ENCODE measurements around the gene ROR2.

ROR2 gene

GRCh38 chr9:91725651-91726050 lies 224.4 kb downstream of the ROR2 start:
- Histone ChIP-seq H3K27me3 (ENCODE audit: control insufficient read depth, insufficient read depth, low read length) (no peaks in the 10 kb centered on the region), H3K4me1 (ENCODE audit: control insufficient read depth, insufficient read depth, low read length) (no peaks in the 10 kb centered on the region), H3K9ac (ENCODE audit: low read length) (no peak overlapping the region), H3K36me3 (ENCODE audit: control insufficient read depth, insufficient read depth, low read length) (no peaks in the 10 kb centered on the region), H3K4me3 (ENCODE audit: low read length) (no peak overlapping the region), H3K9me3 (ENCODE audit: control insufficient read depth, low read length) (no peaks in the 10 kb centered on the region)

GRCh38 chr9:91724609-91725505 lies 225.2 kb downstream of the ROR2 start:
- Histone ChIP-seq H3K4me3 (ENCODE audit: low read length) (no peak overlapping the region), H3K27me3 (ENCODE audit: control insufficient read depth, insufficient read depth, low read length) (no peaks in the 10 kb centered on the region), H3K9ac (ENCODE audit: low read length) (no peak overlapping the region), H3K36me3 (ENCODE audit: control insufficient read depth, insufficient read depth, low read length) (no peaks in the 10 kb centered on the region), H3K4me1 (ENCODE audit: control insufficient read depth, insufficient read depth, low read length) (no peaks in the 10 kb centered on the region), H3K9me3 (ENCODE audit: control insufficient read depth, low read length) (no peaks in the 10 kb centered on the region)

GRCh38 chr9:91724068-91724440 lies 226.0 kb downstream of the ROR2 start:
- no peaks in the 10 kb centered on the region for H3K9me3 ChIP-seq (ENCODE audit: control insufficient read depth, low read length)
- H3K27me3 ChIP-seq (ENCODE audit: control insufficient read depth, insufficient read depth, low read length): no peaks in the 10 kb centered on the region
- no peak overlapping the region for H3K9ac ChIP-seq (ENCODE audit: low read length)
- no peaks in the 10 kb centered on the region for H3K36me3 ChIP-seq (ENCODE audit: control insufficient read depth, insufficient read depth, low read length)
- H3K4me1 ChIP-seq (ENCODE audit: control insufficient read depth, insufficient read depth, low read length): no peaks in the 10 kb centered on the region
- H3K4me3 ChIP-seq (ENCODE audit: low read length): no peak overlapping the region

GRCh38 chr9:91723420-91724067 lies 226.5 kb downstream of the ROR2 start:
- no peaks in the 10 kb centered on the region for H3K27me3 ChIP-seq (ENCODE audit: control insufficient read depth, insufficient read depth, low read length)
- no peak overlapping the region for H3K9ac ChIP-seq (ENCODE audit: low read length)
- no peaks in the 10 kb centered on the region for H3K9me3 ChIP-seq (ENCODE audit: control insufficient read depth, low read length)
- no peak overlapping the region for H3K4me3 ChIP-seq (ENCODE audit: low read length)
- no peaks in the 10 kb centered on the region for H3K36me3 ChIP-seq (ENCODE audit: control insufficient read depth, insufficient read depth, low read length)
- no peaks in the 10 kb centered on the region for H3K4me1 ChIP-seq (ENCODE audit: control insufficient read depth, insufficient read depth, low read length)

- no peaks in the 10 kb centered on the region for H3K27me3 ChIP-seq (ENCODE audit: control insufficient read depth, insufficient read depth, low read length)
These were observed 229.0 kb downstream of the ROR2 start for GRCh38 chr9:91720751-91721705.

GRCh38 chr9:91720313-91720712 lies 229.7 kb downstream of the ROR2 start:
- Histone ChIP-seq H3K4me1 (ENCODE audit: control insufficient read depth, insufficient read depth, low read length) (no peaks in the 10 kb centered on the region), H3K9ac (ENCODE audit: low read length) (no peak overlapping the region), H3K27me3 (ENCODE audit: control insufficient read depth, insufficient read depth, low read length) (no peaks in the 10 kb centered on the region), H3K36me3 (ENCODE audit: control insufficient read depth, insufficient read depth, low read length) (no peaks in the 10 kb centered on the region), H3K9me3 (ENCODE audit: control insufficient read depth, low read length) (no peaks in the 10 kb centered on the region), H3K4me3 (ENCODE audit: low read length) (no peak overlapping the region)

More at GRCh38 chr9:91720751-91721705, 229.0 kb downstream of the ROR2 start:
- H3K4me1 ChIP-seq (ENCODE audit: control insufficient read depth, insufficient read depth, low read length): no peaks in the 10 kb centered on the region
- H3K9me3 ChIP-seq (ENCODE audit: control insufficient read depth, low read length): no peaks in the 10 kb centered on the region
- no peak overlapping the region for H3K4me3 ChIP-seq (ENCODE audit: low read length)
- H3K9ac ChIP-seq (ENCODE audit: low read length): no peak overlapping the region
- H3K36me3 ChIP-seq (ENCODE audit: control insufficient read depth, insufficient read depth, low read length): no peaks in the 10 kb centered on the region

GRCh38 chr9:91718071-91718470 lies 232.0 kb downstream of the ROR2 start:
- Histone ChIP-seq H3K9ac (ENCODE audit: low read length) (no peak overlapping the region), H3K27me3 (ENCODE audit: control insufficient read depth, insufficient read depth, low read length) (no peaks in the 10 kb centered on the region), H3K4me3 (ENCODE audit: low read length) (no peak overlapping the region), H3K4me1 (ENCODE audit: control insufficient read depth, insufficient read depth, low read length) (no peaks in the 10 kb centered on the region), H3K9me3 (ENCODE audit: control insufficient read depth, low read length) (no peaks in the 10 kb centered on the region), H3K36me3 (ENCODE audit: control insufficient read depth, insufficient read depth, low read length) (no peaks in the 10 kb centered on the region)

- no peaks in the 10 kb centered on the region for H3K9me3 ChIP-seq (ENCODE audit: control insufficient read depth, low read length)
These were observed 233.2 kb downstream of the ROR2 start for GRCh38 chr9:91716815-91717214.

GRCh38 chr9:91716239-91716638 lies 233.8 kb downstream of the ROR2 start:
- Histone ChIP-seq H3K9ac (ENCODE audit: low read length) (no peak overlapping the region), H3K9me3 (ENCODE audit: control insufficient read depth, low read length) (no peaks in the 10 kb centered on the region), H3K4me1 (ENCODE audit: control insufficient read depth, insufficient read depth, low read length) (no peaks in the 10 kb centered on the region), H3K27me3 (ENCODE audit: control insufficient read depth, insufficient read depth, low read length) (no peaks in the 10 kb centered on the region), H3K36me3 (ENCODE audit: control insufficient read depth, insufficient read depth, low read length) (no peaks in the 10 kb centered on the region), H3K4me3 (ENCODE audit: low read length) (no peak overlapping the region)

More at GRCh38 chr9:91716815-91717214, 233.2 kb downstream of the ROR2 start:
- H3K36me3 ChIP-seq (ENCODE audit: control insufficient read depth, insufficient read depth, low read length): no peaks in the 10 kb centered on the region
- no peaks in the 10 kb centered on the region for H3K4me1 ChIP-seq (ENCODE audit: control insufficient read depth, insufficient read depth, low read length)
- H3K27me3 ChIP-seq (ENCODE audit: control insufficient read depth, insufficient read depth, low read length): no peaks in the 10 kb centered on the region
- H3K9ac ChIP-seq (ENCODE audit: low read length): no peak overlapping the region
- no peak overlapping the region for H3K4me3 ChIP-seq (ENCODE audit: low read length)

- no peaks in the 10 kb centered on the region for H3K27me3 ChIP-seq (ENCODE audit: control insufficient read depth, insufficient read depth, low read length)
- H3K9ac ChIP-seq (ENCODE audit: low read length): no peak overlapping the region
- no peaks in the 10 kb centered on the region for H3K36me3 ChIP-seq (ENCODE audit: control insufficient read depth, insufficient read depth, low read length)
- no peaks in the 10 kb centered on the region for H3K9me3 ChIP-seq (ENCODE audit: control insufficient read depth, low read length)
- H3K4me1 ChIP-seq (ENCODE audit: control insufficient read depth, insufficient read depth, low read length): no peaks in the 10 kb centered on the region
- H3K4me3 ChIP-seq (ENCODE audit: low read length): no peak overlapping the region
These were observed 235.0 kb downstream of the ROR2 start for GRCh38 chr9:91714874-91715615.

GRCh38 chr9:91714020-91714806 lies 235.8 kb downstream of the ROR2 start:
- Histone ChIP-seq H3K4me3 (ENCODE audit: low read length) (no peak overlapping the region), H3K36me3 (ENCODE audit: control insufficient read depth, insufficient read depth, low read length) (no peaks in the 10 kb centered on the region), H3K9ac (ENCODE audit: low read length) (no peak overlapping the region)

More at GRCh38 chr9:91714020-91714806, 235.8 kb downstream of the ROR2 start:
- Histone ChIP-seq H3K9me3 (ENCODE audit: control insufficient read depth, low read length) (no peaks in the 10 kb centered on the region), H3K4me1 (ENCODE audit: control insufficient read depth, insufficient read depth, low read length) (no peaks in the 10 kb centered on the region), H3K27me3 (ENCODE audit: control insufficient read depth, insufficient read depth, low read length) (no peaks in the 10 kb centered on the region)
